Endodermal cell (in vitro differentiated cells): ENCODE data around the gene S100A10. TPM values are rescaled to one million over a fixed set of nuclear protein-coding genes. Genes with fewer than 3 reads are reported as not detected.
A peak's percentile ranks its signal among the peaks of the same experiment; 100 is the strongest.

Experiments
- DNase-seq: peaks from one replicate; pipeline ENCODE4 v3.0.0-alpha.2; 2017
- H3K27ac ChIP-seq: 2 replicates; pipeline ENCODE4 v1.5.1; 2013; ENCODE audit warnings: mild to moderate bottlenecking, low read depth, low read length, moderate library complexity
- H3K27me3 ChIP-seq: 2 replicates; pipeline ENCODE4 v1.6.1; 2013; ENCODE audit warnings: mild to moderate bottlenecking, low read length, moderate library complexity; ENCODE audit not compliant: insufficient read depth, control insufficient read depth, poor library complexity, severe bottlenecking
- H3K36me3 ChIP-seq: 2 replicates; pipeline ENCODE4 v1.7.0; 2013; ENCODE audit warnings: mild to moderate bottlenecking, low read length, moderate library complexity; ENCODE audit not compliant: control insufficient read depth, insufficient read depth
- H3K4me1 ChIP-seq: one replicate; pipeline ENCODE4 v1.7.0; 2013; ENCODE audit warnings: low read length; ENCODE audit not compliant: control insufficient read depth, insufficient read depth
- H3K4me3 ChIP-seq: 2 replicates; pipeline ENCODE4 v1.5.1; 2013; ENCODE audit warnings: mild to moderate bottlenecking, low read length, moderate library complexity
- H3K9ac ChIP-seq: 2 replicates; pipeline ENCODE4 v1.6.1; 2013; ENCODE audit warnings: mild to moderate bottlenecking, low read length, moderate library complexity; ENCODE audit not compliant: poor library complexity, severe bottlenecking; ENCODE audit errors: extremely low read depth
- H3K9me3 ChIP-seq: 2 replicates; pipeline ENCODE4 v1.6.1; 2013; ENCODE audit warnings: mild to moderate bottlenecking, low read length, moderate library complexity; ENCODE audit not compliant: control insufficient read depth
- H3K27ac Mint-ChIP-seq: 2 replicates; pipeline ENCODE4 v1.8.0; 2020; ENCODE audit warnings: mixed read lengths
- H3K27me3 Mint-ChIP-seq: 2 replicates; pipeline ENCODE4 v1.8.0; 2021; ENCODE audit warnings: mild to moderate bottlenecking, mixed read lengths; ENCODE audit not compliant: insufficient read depth
- H3K36me3 Mint-ChIP-seq: 2 replicates; pipeline ENCODE4 v1.8.0; 2020; ENCODE audit warnings: low read depth, mixed read lengths
- H3K4me1 Mint-ChIP-seq: 2 replicates; pipeline ENCODE4 v1.8.0; 2020; ENCODE audit warnings: mixed read lengths
- H3K4me3 Mint-ChIP-seq: 2 replicates; pipeline ENCODE4 v1.8.0; 2020; ENCODE audit warnings: mild to moderate bottlenecking, moderate library complexity, mixed read lengths
- H3K9me3 Mint-ChIP-seq: 2 replicates; pipeline ENCODE4 v1.8.0; 2020; ENCODE audit warnings: mild to moderate bottlenecking, mixed read lengths
- CTCF ChIP-seq: fragments of 200-600 bp; sonication (generic); conservative IDR thresholded peaks from 2 replicates; pipeline ENCODE4 v1.5.0; 2021; ENCODE audit warnings: antibody characterized with exemption, mild to moderate bottlenecking
- WGBS, 2 experiments: methylation state at CpG; one replicate each; pipeline versions ENCODE4 v1.1.5 to v1.1.7; 2013; ENCODE audit warnings: missing lambda C conversion rate in 2 of 2, mixed read lengths in 1 of 2; ENCODE audit not compliant: insufficient coverage in 1 of 2, insufficient read length in 1 of 2; 5-methylcytosine and 5-hydroxymethylcytosine counted together
- total RNA-seq, 2 donors: library from RNA; stranded (reverse); fragmentation: NEBNext Ultra II Directional in 1 of 2; extraction: Animal tissue kit (Norgen Biotek cat#: 25700) in 1 of 2; gene quantifications; 2 replicates in 1 of 2; 3 replicates in 1 of 2; pipeline ENCODE4 v1.2.1, GENCODE V29; 2021

Gene S100A10
- total RNA-seq, 2 donors from 2014 or later: 352 to 880 TPM

- Mint-ChIP-seq H3K4me3 (peak overlapping the region; percentile 3), H3K9me3 (peaks cover 2% of the 10 kb centered on the region), H3K27me3 (peaks cover 2% of the 10 kb centered on the region), H3K36me3 (no peaks in the 10 kb centered on the region), H3K27ac (peak overlapping the region; percentile 9), H3K4me1 (peaks cover 31% of the 10 kb centered on the region)
- peak overlapping the region; percentile 41 for H3K4me3 ChIP-seq
- H3K36me3 ChIP-seq: no peaks in the 10 kb centered on the region
- H3K27ac ChIP-seq: no peak overlapping the region
- DNase-seq: no peak
- no peak overlapping the region for H3K9ac ChIP-seq
- WGBS, 2 experiments: 29 to 57% methylated on average over 1 to 2 of the region's 2 CpGs
- H3K9me3 ChIP-seq: no peaks in the 10 kb centered on the region
- H3K27me3 ChIP-seq: no peaks in the 10 kb centered on the region
- TF ChIP-seq CTCF: no peak
- H3K4me1 ChIP-seq: peaks cover 13% of the 10 kb centered on the region
Measured at GRCh38 chr1:151935894-151936602, 57.6 kb downstream of the S100A10 start.

GRCh38 chr1:151935154-151935553, 58.5 kb downstream of the S100A10 start:
- H3K9me3 Mint-ChIP-seq: peaks cover 10% of the 10 kb centered on the region
- Histone ChIP-seq H3K4me3 (no peak overlapping the region), H3K27ac (no peak overlapping the region), H3K4me1 (peaks cover 8% of the 10 kb centered on the region), H3K27me3 (no peaks in the 10 kb centered on the region), H3K9me3 (peaks cover 8% of the 10 kb centered on the region), H3K36me3 (no peaks in the 10 kb centered on the region), H3K9ac (no peak overlapping the region)
- H3K27ac Mint-ChIP-seq: peak overlapping the region; percentile 27
- no peaks in the 10 kb centered on the region for H3K36me3 Mint-ChIP-seq
- TF ChIP-seq CTCF: no peak
- H3K4me3 Mint-ChIP-seq: no peak overlapping the region
- 45 to 55% methylated on average over 3 of the region's 3 CpGs for WGBS, 2 experiments
- peaks cover 22% of the 10 kb centered on the region for H3K4me1 Mint-ChIP-seq
- no peak for DNase-seq
- peaks cover 2% of the 10 kb centered on the region for H3K27me3 Mint-ChIP-seq

GRCh38 chr1:151934048-151934493, 59.6 kb downstream of the S100A10 start:
- H3K4me3 ChIP-seq: no peak overlapping the region
- Mint-ChIP-seq H3K4me3 (no peak overlapping the region), H3K36me3 (no peaks in the 10 kb centered on the region), H3K27me3 (peaks cover 2% of the 10 kb centered on the region), H3K9me3 (peaks cover 18% of the 10 kb centered on the region), H3K4me1 (peaks cover 22% of the 10 kb centered on the region), H3K27ac (no peak overlapping the region)
- H3K4me1 ChIP-seq: peaks cover 8% of the 10 kb centered on the region
- H3K9ac ChIP-seq: no peak overlapping the region
- H3K9me3 ChIP-seq: peaks cover 18% of the 10 kb centered on the region
- no peak overlapping the region for H3K27ac ChIP-seq
- H3K27me3 ChIP-seq: no peaks in the 10 kb centered on the region
- peak; percentile 94 for TF ChIP-seq CTCF
- peak; percentile 77 for DNase-seq
- no peaks in the 10 kb centered on the region for H3K36me3 ChIP-seq
- 33 to 42% methylated on average over 2 to 3 of the region's 3 CpGs for WGBS, 2 experiments

Other genes with a start within 250 kb of the S100A10 start
- gene MRPL9, start 230.4 kb downstream of the S100A10 start, total RNA-seq: 10 to 100 TPM; 86.3 to 98.0 TPM
- 10 to 100 TPM; 14.9 to 15.0 TPM for gene TDRKH, start 203.4 kb downstream of the S100A10 start, total RNA-seq
- gene LINGO4, start 188.4 kb downstream of the S100A10 start, total RNA-seq: not detected
- not detected for gene RORC, start 162.1 kb downstream of the S100A10 start, total RNA-seq
- under 1 TPM; 0.44 to 0.82 TPM for gene C2CD4D, start 154.0 kb downstream of the S100A10 start, total RNA-seq
- not detected for gene THEM5, start 140.1 kb downstream of the S100A10 start, total RNA-seq
- gene THEM4, start 84.3 kb downstream of the S100A10 start, total RNA-seq: 10 to 100 TPM; 12.2 to 14.3 TPM
- gene S100A11, start 43.1 kb upstream of the S100A10 start, total RNA-seq: 100 to 1,000 TPM; 163 to 248 TPM
- not detected for gene TCHHL1, start 95.2 kb upstream of the S100A10 start, total RNA-seq
- gene TCHH, start 121.6 kb upstream of the S100A10 start, total RNA-seq: under 1 TPM; 0.09 TPM
- gene RPTN, start 165.4 kb upstream of the S100A10 start, total RNA-seq: not detected
- gene HRNR, start 230.3 kb upstream of the S100A10 start, total RNA-seq: not detected